Astrocyte (in vitro differentiated cells and primary cell): ENCODE results near the gene STARD8.

Experiments used
- CTCF ChIP-seq: IDR thresholded peaks from 2 replicates; pipeline ENCODE4 v1.5.1; 2011; ENCODE audit warnings: low read depth, mild to moderate bottlenecking, inconsistent platforms, low read length, moderate library complexity; ENCODE audit not compliant: insufficient read depth
- EZH2 ChIP-seq: IDR thresholded peaks from 2 replicates; pipeline ENCODE4 v1.6.1; 2012; ENCODE audit warnings: mild to moderate bottlenecking, low read length, inconsistent platforms; ENCODE audit not compliant: insufficient read depth

- no peak for TF ChIP-seq CTCF
- no peak for TF ChIP-seq EZH2
These were observed 36.9 kb downstream of the STARD8 start for GRCh38 chrX:68684291-68684918.
